Small intestine (tissue), 16 donors: Measurements from ENCODE around the gene SYNPO2. TPM values are rescaled to one million over a fixed set of nuclear protein-coding genes. Genes with fewer than 3 reads are reported as not detected.

Experiments
- DNase-seq, 2 donors: peaks; one replicate each; pipeline versions ENCODE4 v3.0.0 to v3.0.0-alpha.2; 2013
- FAIRE-seq: peaks from 2 replicates; lab custom pipeline; 2012; peaks lifted over from hg19 to GRCh38; lab: Jason Lieb, UNC
- H3K27ac ChIP-seq, 3 donors: one replicate each; pipeline ENCODE4 v1.5.1; 2013; ENCODE audit warnings: low read length in 2 of 3, mild to moderate bottlenecking in 2 of 3, control low read depth in 1 of 3, inconsistent platforms in 1 of 3, low read depth in 1 of 3, moderate library complexity in 1 of 3
- H3K27me3 ChIP-seq, 3 donors: one replicate each; pipeline ENCODE4 v1.6.1; 2013; ENCODE audit warnings: low read length in 3 of 3, inconsistent platforms in 1 of 3; ENCODE audit not compliant: control insufficient read depth in 3 of 3, insufficient read depth in 3 of 3
- H3K36me3 ChIP-seq, 3 donors: one replicate each; pipeline ENCODE4 v1.6.1; 2013; ENCODE audit warnings: low read length in 3 of 3, inconsistent platforms in 1 of 3, low read depth in 1 of 3, mild to moderate bottlenecking in 1 of 3, moderate library complexity in 1 of 3; ENCODE audit not compliant: control insufficient read depth in 3 of 3, insufficient read depth in 2 of 3
- H3K4me1 ChIP-seq, 3 donors: one replicate each; pipeline ENCODE4 v1.6.1; 2013; ENCODE audit warnings: low read length in 2 of 3, inconsistent platforms in 1 of 3, low read depth in 1 of 3, mild to moderate bottlenecking in 1 of 3, moderate library complexity in 1 of 3; ENCODE audit not compliant: control insufficient read depth in 3 of 3, insufficient read depth in 2 of 3
- H3K4me3 ChIP-seq, 3 donors: one replicate each; pipeline ENCODE4 v1.5.1; 2013; ENCODE audit warnings: low read length in 3 of 3, control low read depth in 1 of 3, inconsistent platforms in 1 of 3, low read depth in 1 of 3, mild to moderate bottlenecking in 1 of 3, moderate library complexity in 1 of 3
- H3K9me3 ChIP-seq, 2 donors: one replicate each; pipeline ENCODE4 v1.6.1; 2013; ENCODE audit warnings: low read depth in 1 of 2, low read length in 1 of 2; ENCODE audit not compliant: control insufficient read depth in 2 of 2, insufficient read depth in 1 of 2
- WGBS, 3 donors: extraction: QIAGEN DNeasy Blood & Tissue Kit; methylation state at CpG; one replicate each; pipeline ENCODE4 v1.1.7; 2013; 5-methylcytosine and 5-hydroxymethylcytosine counted together
- long read RNA-seq, 10 donors: transcript quantifications; one replicate each; lab custom pipeline, GENCODE V29; 2026
- polyA plus RNA-seq, 4 donors: library from polyadenylated mRNA; stranded (reverse) in 3 of 4; unstranded in 1 of 4; fragments of 200-250 nt in 3 of 4; fragments of 120-200 nt in 1 of 4; gene quantifications; one replicate each; pipeline versions ENCODE4 v1.2.1 to v1.2.3, GENCODE V29; 2013
- donor health status: healthy with polysubstance abuse.
- donor health status: control.
- donor health status: control.
- donor health status: Bipolar disorder and iron deficiency.
- donor health status: healthy.

SYNPO2 gene
- polyA plus RNA-seq, result 10 to 100 TPM in 2 of 4 donors, 1 to 10 TPM in 2; 1.1 to 25.3 (median 10.1) TPM
- long read RNA-seq, donor 1, full-length matches to known transcripts, result 3 of 45 reads
- long read RNA-seq, donor 1, partial matches to known transcripts, result 42 of 45 reads
- long read RNA-seq, donor 1, other reads (novel, unspliced or antisense), result 0 of 45 reads
- long read RNA-seq, donor 2, partial matches to known transcripts, result 8 of 8 reads
- long read RNA-seq, donor 2, other reads (novel, unspliced or antisense), result 0 of 8 reads
- long read RNA-seq, donor 3, full-length matches to known transcripts, result 4 of 26 reads
- long read RNA-seq, donor 3, partial matches to known transcripts, result 22 of 26 reads
- long read RNA-seq, donor 3, other reads (novel, unspliced or antisense), result 0 of 26 reads
- long read RNA-seq, donor 4, full-length matches to known transcripts, result 2 of 2 reads
- long read RNA-seq, donor 4, partial matches to known transcripts, result 0 of 2 reads
- long read RNA-seq, donor 4, other reads (novel, unspliced or antisense), result 0 of 2 reads
- long read RNA-seq, donor 5, partial matches to known transcripts, result 12 of 12 reads
- long read RNA-seq, donor 5, other reads (novel, unspliced or antisense), result 0 of 12 reads
- long read RNA-seq, donor 6, full-length matches to known transcripts, result 4 of 53 reads
- long read RNA-seq, donor 6, partial matches to known transcripts, result 49 of 53 reads
- long read RNA-seq, donor 6, other reads (novel, unspliced or antisense), result 0 of 53 reads
- long read RNA-seq, donor 7, full-length matches to known transcripts, result 8 of 13 reads
- long read RNA-seq, donor 7, partial matches to known transcripts, result 5 of 13 reads
- long read RNA-seq, donor 7, other reads (novel, unspliced or antisense), result 0 of 13 reads
- long read RNA-seq, donor 8, result 0 reads
- long read RNA-seq, donor 9, full-length matches to known transcripts, result 1 of 1 reads
- long read RNA-seq, donor 9, partial matches to known transcripts, result 0 of 1 reads
- long read RNA-seq, donor 9, other reads (novel, unspliced or antisense), result 0 of 1 reads
- long read RNA-seq, donor 10, full-length matches to known transcripts, result 7 of 118 reads
- long read RNA-seq, donor 10, partial matches to known transcripts, result 111 of 118 reads
- long read RNA-seq, donor 10, other reads (novel, unspliced or antisense), result 0 of 118 reads

- Histone ChIP-seq H3K27ac (peak within 1 kb of the TSS in 2 of 3 donors; percentile 48 to 50), H3K9me3 (no peaks in the 10 kb centered on the region), H3K4me3 (peak within 1 kb of the TSS in 2 of 3 donors; percentile 42 to 54), H3K36me3 (no peaks in the 10 kb centered on the region), H3K4me1 (no peaks in the 10 kb centered on the region), H3K27me3 (peaks cover 0 to 18% (median 0%) of the 10 kb centered on the region in 3 donors)
- WGBS, 3 donors, result 2 to 4% (median 3%) methylated on average over 29 of the region's 29 CpGs
- DNase-seq, result peak; percentile 43 to 70
- FAIRE-seq, result no peak
These were observed at the start of gene SYNPO2 for GRCh38 chr4:118888666-118889311. TSS of gene SYNPO2 (plus strand) at chr4:118888854. CDS start at chr4:118889037, 183 bp downstream.

GRCh38 chr4:118839221-118839927 lies 49.3 kb upstream of the SYNPO2 start:
- FAIRE-seq (no peak), DNase-seq (no peak)
- Histone ChIP-seq H3K36me3 (no peaks in the 10 kb centered on the region), H3K9me3 (no peaks in the 10 kb centered on the region), H3K4me1 (peaks cover 0 to 6% (median 4%) of the 10 kb centered on the region in 3 donors), H3K27ac (no peak overlapping the region), H3K27me3 (no peaks in the 10 kb centered on the region), H3K4me3 (no peak overlapping the region)
- WGBS, 3 donors, result 67 to 73% (median 72%) methylated on average over 3 of the region's 3 CpGs

GRCh38 chr4:118842055-118842454 lies 46.6 kb upstream of the SYNPO2 start:
- no peak overlapping the region for H3K4me3 ChIP-seq
- no peaks in the 10 kb centered on the region for H3K36me3 ChIP-seq
- H3K27me3 ChIP-seq, result no peaks in the 10 kb centered on the region
- WGBS, 3 donors, result 48 to 83% (median 72%) methylated on average over 3 of the region's 3 CpGs
- no peak for FAIRE-seq
- H3K9me3 ChIP-seq, result no peaks in the 10 kb centered on the region
- peaks cover 0 to under 1% (median 0%) of the 10 kb centered on the region in 3 donors for H3K4me1 ChIP-seq
- no peak overlapping the region for H3K27ac ChIP-seq
- DNase-seq, result no peak

- Histone ChIP-seq H3K4me1 (no peaks in the 10 kb centered on the region), H3K27me3 (no peaks in the 10 kb centered on the region), H3K27ac (no peak overlapping the region), H3K9me3 (no peaks in the 10 kb centered on the region), H3K4me3 (no peak overlapping the region), H3K36me3 (no peaks in the 10 kb centered on the region)
- WGBS, 3 donors, result 68 to 73% (median 72%) methylated on average over 6 of the region's 6 CpGs
- DNase-seq (no peak), FAIRE-seq (no peak)
These were observed 45.4 kb upstream of the SYNPO2 start for GRCh38 chr4:118843237-118843636.

GRCh38 chr4:118845552-118846050 lies 43.1 kb upstream of the SYNPO2 start:
- DNase-seq (no peak), FAIRE-seq (no peak)
- no peaks in the 10 kb centered on the region for H3K9me3 ChIP-seq
- H3K4me1 ChIP-seq, result no peaks in the 10 kb centered on the region
- H3K27me3 ChIP-seq, result no peaks in the 10 kb centered on the region
- H3K36me3 ChIP-seq, result no peaks in the 10 kb centered on the region
- no peak overlapping the region for H3K4me3 ChIP-seq
- H3K27ac ChIP-seq, result no peak overlapping the region

GRCh38 chr4:118846979-118847378 lies 41.7 kb upstream of the SYNPO2 start:
- H3K4me3 ChIP-seq, result no peak overlapping the region
- WGBS, 3 donors, result 63 to 83% (median 68%) methylated on average over 1 of the region's 1 CpG
- FAIRE-seq, result no peak

GRCh38 chr4:118848242-118848641 lies 40.4 kb upstream of the SYNPO2 start:
- DNase-seq (no peak), FAIRE-seq (no peak)
- H3K27ac ChIP-seq, result no peak overlapping the region
- H3K4me1 ChIP-seq, result no peaks in the 10 kb centered on the region
- no peaks in the 10 kb centered on the region for H3K9me3 ChIP-seq
- H3K27me3 ChIP-seq, result no peaks in the 10 kb centered on the region
- H3K36me3 ChIP-seq, result no peaks in the 10 kb centered on the region
- 93 to 98% (median 97%) methylated on average over 7 of the region's 7 CpGs for WGBS, 3 donors
- no peak overlapping the region for H3K4me3 ChIP-seq

More at GRCh38 chr4:118846979-118847378, 41.7 kb upstream of the SYNPO2 start:
- no peak for DNase-seq
- H3K27me3 ChIP-seq, result no peaks in the 10 kb centered on the region
- H3K36me3 ChIP-seq, result no peaks in the 10 kb centered on the region
- no peaks in the 10 kb centered on the region for H3K9me3 ChIP-seq
- no peaks in the 10 kb centered on the region for H3K4me1 ChIP-seq
- no peak overlapping the region for H3K27ac ChIP-seq
